Lower leg skin (tissue), 3 donors: ENCODE data around the gene PPP1R12B.

Experiments used
- CTCF ChIP-seq, 3 donors: fragments of 450-650 bp; IDR thresholded peaks; one replicate each; pipeline ENCODE4 v1.5.1; 2016; ENCODE audit warnings: antibody characterized with exemption in 3 of 3, mild to moderate bottlenecking in 3 of 3, moderate library complexity in 2 of 3
- POLR2A ChIP-seq, 2 donors: fragments of 450-650 bp; IDR thresholded peaks; one replicate each; pipeline ENCODE4 v1.6.1; 2016 to 2017; ENCODE audit warnings: antibody characterized with exemption in 2 of 2, mild to moderate bottlenecking in 1 of 2, moderate library complexity in 1 of 2

- no peak for TF ChIP-seq CTCF (IDR thresholded peaks at IDR 0.05)
- TF ChIP-seq POLR2A (IDR thresholded peaks at IDR 0.05): no peak
These were observed 214.1 kb downstream of the PPP1R12B start for GRCh38 chr1:202562444-202563060.
